Measurements from ENCODE around the gene CCNT2.
A peak's percentile ranks its signal among the peaks of the same experiment; 100 is the strongest.
"Not testable (repeated sequence)": the region's sequence is repeated elsewhere in the genome, so short reads cannot be mapped to it uniquely, and the experiment has no call there.

Gene CCNT2

GRCh38 chr2:134918526-134919340, at the start of gene CCNT2:
CCNT2 (plus strand) TSS chr2:134918822; CDS start chr2:134918855, 33 bp downstream.
- DNase-seq (ENCODE audit: low read depth): peak; percentile 86

- no peak for DNase-seq (ENCODE audit: low read depth)
Measured at GRCh38 chr2:134869946-134870736, 48.5 kb upstream of the CCNT2 start.

- no peak for DNase-seq (ENCODE audit: low read depth)
Measured at GRCh38 chr2:134873152-134873551, 45.5 kb upstream of the CCNT2 start.

GRCh38 chr2:134875309-134875708, 43.3 kb upstream of the CCNT2 start:
- no peak for DNase-seq (ENCODE audit: low read depth)

- DNase-seq (ENCODE audit: low read depth): no peak
Measured at GRCh38 chr2:134882773-134883172, 35.8 kb upstream of the CCNT2 start.

GRCh38 chr2:134883552-134884293, 34.9 kb upstream of the CCNT2 start:
- DNase-seq (ENCODE audit: low read depth): no peak

- DNase-seq (ENCODE audit: low read depth): no peak
Measured at GRCh38 chr2:134884435-134884834, 34.2 kb upstream of the CCNT2 start.

GRCh38 chr2:134892282-134893035, 26.2 kb upstream of the CCNT2 start:
- DNase-seq (ENCODE audit: low read depth): no peak

GRCh38 chr2:134897932-134898331, 20.7 kb upstream of the CCNT2 start:
- DNase-seq (ENCODE audit: low read depth): no peak

GRCh38 chr2:134899204-134899603, 19.4 kb upstream of the CCNT2 start:
- DNase-seq (ENCODE audit: low read depth): no peak

GRCh38 chr2:134900151-134900550, 18.5 kb upstream of the CCNT2 start:
- DNase-seq (ENCODE audit: low read depth): no peak

- not testable (repeated sequence) for DNase-seq (ENCODE audit: low read depth)
Measured at GRCh38 chr2:134903701-134904100, 14.9 kb upstream of the CCNT2 start.

- no peak for DNase-seq (ENCODE audit: low read depth)
Measured at GRCh38 chr2:134905168-134905567, 13.5 kb upstream of the CCNT2 start.

- DNase-seq (ENCODE audit: low read depth): no peak
Measured at GRCh38 chr2:134906726-134907125, 11.9 kb upstream of the CCNT2 start.

- DNase-seq (ENCODE audit: low read depth): not testable (repeated sequence)
Measured at GRCh38 chr2:134907441-134908116, 11.0 kb upstream of the CCNT2 start.

GRCh38 chr2:134910763-134911399, 7.7 kb upstream of the CCNT2 start:
- DNase-seq (ENCODE audit: low read depth): no peak

- no peak for DNase-seq (ENCODE audit: low read depth)
Measured at GRCh38 chr2:134911400-134911785, 7.2 kb upstream of the CCNT2 start.

GRCh38 chr2:134912361-134912760, 6.3 kb upstream of the CCNT2 start:
- DNase-seq (ENCODE audit: low read depth): no peak

- peak; percentile 12 for DNase-seq (ENCODE audit: low read depth)
Measured at GRCh38 chr2:134917360-134917865, 1.2 kb upstream of the CCNT2 start.

- peak; percentile 71 for DNase-seq (ENCODE audit: low read depth)
Measured at GRCh38 chr2:134917888-134918525, 615 bp upstream of the CCNT2 start.
